Panc1 (cell line): Measurements from ENCODE around the gene CNIH2. TPM values are rescaled to one million over a fixed set of nuclear protein-coding genes. Genes with fewer than 3 reads are reported as not detected.
A peak's percentile ranks its signal among the peaks of the same experiment; 100 is the strongest.

Experiments
- ATAC-seq: fragments of 200-7000 bp; cut with Tn5 transposase; 2 replicates; pipeline ENCODE4 v1.9.1; 2020; ENCODE audit warnings: mild to moderate bottlenecking, moderate library complexity
- BruUV-seq: library from RNA; stranded (reverse); fragments of 400-500 nt; replicated peaks from 2 replicates; lab custom pipeline; 2021; lab: Mats Ljungman, UMichigan
- CTCF ChIA-PET: fragments of 300-600 bp; sonication (Branson Sonifier 250); formaldehyde crosslinking; loops from one replicate; lab custom pipeline; 2022; ENCODE audit warnings: antibody characterized with exemption; lab: Charles Lee
- POLR2A ChIA-PET: fragments of 300-600 bp; sonication (Branson Sonifier 250); formaldehyde crosslinking; loops from one replicate; lab custom pipeline; 2022; ENCODE audit warnings: antibody characterized with exemption; lab: Charles Lee
- DNase-seq: peaks from one replicate; pipeline ENCODE4 v3.0.0-alpha.2; 2010; ENCODE audit warnings: low read depth, low spot score
- H3K27ac ChIP-seq: 2 replicates; pipeline ENCODE4 v1.5.1; 2011; ENCODE audit warnings: mild to moderate bottlenecking, low read length, inconsistent platforms
- H3K27me3 ChIP-seq: fragments of 200-500 bp; sonication (Bioruptor generic); 2 replicates; pipeline ENCODE4 v1.6.0; 2014; ENCODE audit warnings: low read length, inconsistent platforms; ENCODE audit not compliant: control insufficient read depth, insufficient read depth
- H3K36me3 ChIP-seq: fragments of 200-500 bp; sonication (Bioruptor generic); 2 replicates; pipeline ENCODE4 v1.5.1; 2014; ENCODE audit warnings: inconsistent platforms, mild to moderate bottlenecking, low read length, moderate library complexity; ENCODE audit not compliant: control insufficient read depth, insufficient read depth
- H3K4me1 ChIP-seq: 2 replicates; pipeline ENCODE4 v1.5.1; 2011; ENCODE audit warnings: inconsistent platforms, mild to moderate bottlenecking, low read length, moderate library complexity; ENCODE audit not compliant: control insufficient read depth, insufficient read depth
- H3K4me3 ChIP-seq, 2 experiments: 2 replicates each; pipeline ENCODE4 v1.5.1; 2011 to 2012; ENCODE audit warnings: low read depth in 2 of 2, low read length in 2 of 2, mild to moderate bottlenecking in 2 of 2, inconsistent platforms in 1 of 2, moderate library complexity in 1 of 2
- H3K9me3 ChIP-seq: fragments of 200-500 bp; sonication (Bioruptor generic); 2 replicates; pipeline ENCODE4 v1.5.1; 2014; ENCODE audit warnings: low read depth, mild to moderate bottlenecking, inconsistent platforms, low read length, moderate library complexity; ENCODE audit not compliant: control insufficient read depth, insufficient read depth
- POLR2AphosphoS5 ChIP-seq: IDR thresholded peaks from 2 replicates; pipeline ENCODE4 v1.6.1; 2012; ENCODE audit warnings: mild to moderate bottlenecking, low read depth, low read length, moderate library complexity
- REST ChIP-seq, 2 experiments: IDR thresholded peaks; 2 replicates each; pipeline ENCODE4 v1.6.1; 2011 to 2012; ENCODE audit warnings: low read depth in 2 of 2, control low read depth in 1 of 2, low read length in 1 of 2, mild to moderate bottlenecking in 1 of 2, moderate library complexity in 1 of 2; ENCODE audit not compliant: insufficient read depth in 1 of 2
- SIN3A ChIP-seq: IDR thresholded peaks from 2 replicates; pipeline ENCODE4 v1.6.1; 2012; ENCODE audit warnings: low read depth, mild to moderate bottlenecking, low read length, moderate library complexity, borderline replicate concordance; ENCODE audit not compliant: insufficient read depth
- TCF7L2 ChIP-seq: IDR thresholded peaks from 2 replicates; pipeline ENCODE4 v1.6.1; 2011; ENCODE audit warnings: mild to moderate bottlenecking, low read depth, low read length, inconsistent platforms
- in situ Hi-C: cut with HindIII; loops from 2 replicates; pipeline ENCODE4 v1.10.0; 2016; ENCODE audit warnings: low sequenced_read_pairs, low pct_unique_long_range_greater_than_20kb
- intact Hi-C: fragments of 100-400 bp; cut with micrococcal nuclease; formaldehyde crosslinking; loops from one replicate; pipeline ENCODE4 v1.10.0; 2022; ENCODE audit not compliant: unreplicated experiment
- total RNA-seq: library from RNA; stranded (reverse); gene quantifications from one replicate; pipeline ENCODE4 v1.2.1, GENCODE V29; 2021; ENCODE audit not compliant: unreplicated experiment
- TF ChIP-seq, protein P1 (sequence below): fragments of 450-650 bp; IDR thresholded peaks from 2 replicates; pipeline ENCODE4 v1.5.1; 2017; ENCODE audit warnings: mild to moderate bottlenecking

The CNIH2 gene
- total RNA-seq, 1 experiment from 2014 or later: 9.3 TPM

DNA sequence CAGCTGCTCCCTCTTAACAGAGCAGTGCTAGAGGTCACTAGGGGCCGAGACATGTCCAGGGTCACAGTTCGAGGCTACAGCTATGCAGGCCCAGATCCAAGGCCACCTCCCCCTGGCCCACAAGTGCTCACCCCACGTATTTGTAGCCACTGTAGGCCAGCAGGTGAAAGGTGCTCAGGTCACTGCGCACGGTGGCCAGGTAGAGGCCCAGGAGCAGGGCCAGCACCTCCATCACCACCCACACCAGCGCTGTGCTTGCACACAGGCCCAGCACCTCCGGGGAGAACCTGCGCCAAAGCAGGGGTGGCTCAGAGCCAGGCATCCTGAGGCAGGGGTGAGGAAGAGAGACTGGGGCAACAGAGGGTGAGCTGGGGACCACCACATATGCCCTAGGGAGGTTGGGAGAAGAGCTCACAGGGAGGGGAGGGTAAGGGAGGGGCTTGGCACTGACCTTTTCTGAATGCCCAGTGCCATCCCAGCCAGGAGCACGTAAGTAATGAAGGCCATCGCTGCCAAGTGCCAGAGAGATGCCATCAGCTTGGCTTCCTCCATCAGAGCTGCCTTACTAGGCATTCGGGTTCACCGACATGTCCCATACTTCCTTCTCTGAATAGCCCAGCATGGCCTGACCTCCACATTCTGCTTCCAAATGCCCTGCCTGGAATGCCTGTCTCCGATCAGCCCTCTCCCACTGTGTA, 7.4 kb downstream of the CNIH2 start:
- in situ Hi-C loops (no loop called here), intact Hi-C loops (no loop called here)
- Histone ChIP-seq H3K27me3 (no peaks in the 10 kb centered on the region), H3K27ac (no peak overlapping the region; the same call in 1 of the 2 replicates), H3K4me3 (no peak overlapping the region), H3K4me1 (peaks cover 45% of the 10 kb centered on the region), H3K36me3 (no peaks in the 10 kb centered on the region; the same call in none of the 2 replicates), H3K9me3 (no peaks in the 10 kb centered on the region)
- TF ChIP-seq, protein P1, sequence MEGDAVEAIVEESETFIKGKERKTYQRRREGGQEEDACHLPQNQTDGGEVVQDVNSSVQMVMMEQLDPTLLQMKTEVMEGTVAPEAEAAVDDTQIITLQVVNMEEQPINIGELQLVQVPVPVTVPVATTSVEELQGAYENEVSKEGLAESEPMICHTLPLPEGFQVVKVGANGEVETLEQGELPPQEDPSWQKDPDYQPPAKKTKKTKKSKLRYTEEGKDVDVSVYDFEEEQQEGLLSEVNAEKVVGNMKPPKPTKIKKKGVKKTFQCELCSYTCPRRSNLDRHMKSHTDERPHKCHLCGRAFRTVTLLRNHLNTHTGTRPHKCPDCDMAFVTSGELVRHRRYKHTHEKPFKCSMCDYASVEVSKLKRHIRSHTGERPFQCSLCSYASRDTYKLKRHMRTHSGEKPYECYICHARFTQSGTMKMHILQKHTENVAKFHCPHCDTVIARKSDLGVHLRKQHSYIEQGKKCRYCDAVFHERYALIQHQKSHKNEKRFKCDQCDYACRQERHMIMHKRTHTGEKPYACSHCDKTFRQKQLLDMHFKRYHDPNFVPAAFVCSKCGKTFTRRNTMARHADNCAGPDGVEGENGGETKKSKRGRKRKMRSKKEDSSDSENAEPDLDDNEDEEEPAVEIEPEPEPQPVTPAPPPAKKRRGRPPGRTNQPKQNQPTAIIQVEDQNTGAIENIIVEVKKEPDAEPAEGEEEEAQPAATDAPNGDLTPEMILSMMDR: no peak
- no peak for TF ChIP-seq REST (IDR thresholded peaks at IDR 0.05; ENCODE audit: insufficient read depth in 1 of 2, low read depth in 2 of 2, low read length in 1 of 2)
- no peak for TF ChIP-seq POLR2AphosphoS5
- no peak for TF ChIP-seq SIN3A
- TF ChIP-seq TCF7L2: no peak
- DNase-seq (no peak), ATAC-seq (no peak)
- ChIA-PET POLR2A (interaction anchor here (0.6 kb wide), 1 partner anchor 14 kb away, joined by 3 read pairs; no protein-coding TSS in a partner anchor), CTCF (interaction anchor here (0.6 kb wide), 1 partner anchor 146 kb away, joined by 6 read pairs; no protein-coding TSS in a partner anchor)
- BruUV-seq: no TSS peak

DNA sequence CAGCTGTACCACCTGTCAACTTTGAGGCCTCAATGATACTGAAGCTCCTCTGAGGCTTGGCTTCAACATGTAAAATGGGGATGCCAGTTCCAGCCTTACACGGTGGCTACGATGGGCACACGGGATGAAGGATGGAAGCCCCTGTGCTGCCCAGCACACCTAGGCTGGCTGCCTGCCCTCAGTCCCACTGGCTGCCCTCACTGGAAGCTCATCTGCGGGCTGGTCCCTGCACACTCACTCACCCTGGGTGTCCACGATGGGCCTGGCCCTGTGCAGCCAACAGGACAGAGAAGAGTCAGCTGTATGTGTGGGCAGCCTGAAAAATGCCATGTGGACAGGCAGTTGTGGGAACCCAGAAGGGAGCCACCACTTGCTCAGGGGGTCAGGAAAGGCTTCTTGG, 8.7 kb downstream of the CNIH2 start:
- ChIA-PET POLR2A (no interaction called here), CTCF (no interaction called here)
- H3K4me1 ChIP-seq: peaks cover 34% of the 10 kb centered on the region
- H3K36me3 ChIP-seq: no peaks in the 10 kb centered on the region; the same call in none of the 2 replicates
- no peak for ATAC-seq
- no TSS peak for BruUV-seq
- intact Hi-C loops (no loop called here), in situ Hi-C loops (no loop called here)
- H3K27ac ChIP-seq: no peak overlapping the region
- H3K27me3 ChIP-seq: no peaks in the 10 kb centered on the region
- H3K4me3 ChIP-seq: no peak overlapping the region
- DNase-seq: no peak
- no peaks in the 10 kb centered on the region for H3K9me3 ChIP-seq
- TF ChIP-seq SIN3A (no peak), POLR2AphosphoS5 (peak; percentile 32; the same call in 1 of the 2 replicates)
